Coronary artery (tissue), 2 donors: ENCODE results near the gene FOSL2.

ENCODE experiments used
- DNase-seq: peaks from one replicate; pipeline ENCODE4 v3.0.0-alpha.2; 2017; ENCODE audit warnings: low spot score
- H3K27ac ChIP-seq, 2 donors: fragments of 200-600 bp; sonication (generic); one replicate each; pipeline ENCODE4 v1.5.1; 2016 to 2019
- H3K4me3 ChIP-seq: fragments of 200-600 bp; sonication (generic); 2 replicates; pipeline ENCODE4 v1.5.1; 2016; ENCODE audit warnings: mild to moderate bottlenecking, moderate library complexity
- CTCF ChIP-seq: fragments of 200-600 bp; sonication (generic); IDR thresholded peaks from one replicate; pipeline ENCODE4 v1.5.1; 2019; ENCODE audit warnings: antibody characterized with exemption

Gene FOSL2

GRCh38 chr2:28429636-28430376 lies 37.1 kb downstream of the FOSL2 start:
- Histone ChIP-seq H3K4me3 (no peak overlapping the region), H3K27ac (no peak overlapping the region)
- no peak for DNase-seq
- no peak for TF ChIP-seq CTCF

GRCh38 chr2:28430377-28430765 lies 37.7 kb downstream of the FOSL2 start:
- no peak for DNase-seq
- no peak for TF ChIP-seq CTCF
- Histone ChIP-seq H3K27ac (no peak overlapping the region), H3K4me3 (no peak overlapping the region)

GRCh38 chr2:28430788-28431418 lies 38.2 kb downstream of the FOSL2 start:
- no peak overlapping the region for H3K27ac ChIP-seq
- TF ChIP-seq CTCF = no peak
- H3K4me3 ChIP-seq = no peak overlapping the region
- DNase-seq = no peak

GRCh38 chr2:28431741-28432140 lies 39.1 kb downstream of the FOSL2 start:
- no peak for TF ChIP-seq CTCF
- DNase-seq = no peak
- Histone ChIP-seq H3K4me3 (no peak overlapping the region), H3K27ac (no peak overlapping the region)

GRCh38 chr2:28432362-28432761 lies 39.7 kb downstream of the FOSL2 start:
- Histone ChIP-seq H3K27ac (no peak overlapping the region), H3K4me3 (no peak overlapping the region)
- no peak for TF ChIP-seq CTCF
- DNase-seq = no peak

- no peak for DNase-seq
- Histone ChIP-seq H3K4me3 (no peak overlapping the region), H3K27ac (no peak overlapping the region)
- TF ChIP-seq CTCF = no peak
Measured at GRCh38 chr2:28433215-28433614, 40.6 kb downstream of the FOSL2 start.
